Pulmonary artery endothelial cell (primary cell): ENCODE measurements around the gene DENND1A. TPM values are rescaled to one million over a fixed set of nuclear protein-coding genes. Genes with fewer than 3 reads are reported as not detected.
"Not testable (repeated sequence)": the region's sequence is repeated elsewhere in the genome, so short reads cannot be mapped to it uniquely, and the experiment has no call there.

Experiments used
- DNase-seq: peaks from one replicate; pipeline ENCODE4 v3.0.0-alpha.2; 2011; ENCODE audit warnings: low read depth, low spot score
- total RNA-seq: library from RNA; depleted of rRNA; stranded (reverse); fragments of >200 nt; gene quantifications from 2 replicates; pipeline ENCODE4 v1.2.3, GENCODE V29; 2014

Gene DENND1A
- total RNA-seq, 1 donor from 2014 or later = 11.7 TPM

GRCh38 chr9:123924727-123925126 is 5.2 kb downstream of the DENND1A start:
- DNase-seq = no peak

- DNase-seq = no peak
These were observed 6.0 kb downstream of the DENND1A start for GRCh38 chr9:123923884-123924283.

GRCh38 chr9:123923377-123923776 is 6.5 kb downstream of the DENND1A start:
- no peak for DNase-seq

GRCh38 chr9:123922911-123923310 is 7.0 kb downstream of the DENND1A start:
- no peak for DNase-seq

- DNase-seq = no peak
These were observed 7.5 kb downstream of the DENND1A start for GRCh38 chr9:123922431-123922830.

GRCh38 chr9:123914517-123915196 is 15.3 kb downstream of the DENND1A start:
- DNase-seq = no peak

GRCh38 chr9:123912167-123912897 is 17.6 kb downstream of the DENND1A start:
- no peak for DNase-seq

GRCh38 chr9:123911024-123911423 is 18.9 kb downstream of the DENND1A start:
- no peak for DNase-seq

- DNase-seq = not testable (repeated sequence)
These were observed 20.7 kb downstream of the DENND1A start for GRCh38 chr9:123909192-123909591.

GRCh38 chr9:123903550-123903949 is 26.4 kb downstream of the DENND1A start:
- not testable (repeated sequence) for DNase-seq

GRCh38 chr9:123894822-123895221 is 35.1 kb downstream of the DENND1A start:
- DNase-seq = no peak

- DNase-seq = no peak
These were observed 36.0 kb downstream of the DENND1A start for GRCh38 chr9:123893831-123894460.

GRCh38 chr9:123893115-123893514 is 36.8 kb downstream of the DENND1A start:
- DNase-seq = no peak

- DNase-seq = no peak
These were observed 42.1 kb downstream of the DENND1A start for GRCh38 chr9:123887837-123888236.

GRCh38 chr9:123885834-123886233 is 44.1 kb downstream of the DENND1A start:
- DNase-seq = not testable (repeated sequence)

- DNase-seq = no peak
These were observed 46.3 kb downstream of the DENND1A start for GRCh38 chr9:123883634-123884033.

- no peak for DNase-seq
These were observed 48.3 kb downstream of the DENND1A start for GRCh38 chr9:123881604-123882003.

GRCh38 chr9:123880420-123880819 is 49.5 kb downstream of the DENND1A start:
- no peak for DNase-seq

- no peak for DNase-seq
These were observed 53.2 kb downstream of the DENND1A start for GRCh38 chr9:123876750-123877149.

- no peak for DNase-seq
These were observed 57.2 kb downstream of the DENND1A start for GRCh38 chr9:123872710-123873109.

- DNase-seq = no peak
These were observed 58.1 kb downstream of the DENND1A start for GRCh38 chr9:123871781-123872180.

- no peak for DNase-seq
These were observed 61.9 kb downstream of the DENND1A start for GRCh38 chr9:123868002-123868401.
